Measurements from ENCODE around the gene TOP2B.

The TOP2B gene

GRCh38 chr3:25648925-25649830 is 15.5 kb downstream of the TOP2B start:
- Histone ChIP-seq H3K4me3 (ENCODE audit: low read length, poor library complexity, severe bottlenecking) (no peak overlapping the region), H3K9ac (ENCODE audit: low read depth, low read length, poor library complexity, severe bottlenecking) (no peak overlapping the region), H3K9me3 (ENCODE audit: insufficient read depth, low read depth, low read length) (peaks cover 17% of the 10 kb centered on the region; the same call in 1 of the 2 replicates), H3K79me2 (ENCODE audit: insufficient read depth, low read length) (peaks cover 100% of the 10 kb centered on the region), H3K9me2 (replicated peaks; ENCODE audit: low read depth, low read length) (no peaks in the 10 kb centered on the region), H3K4me2 (ENCODE audit: low read depth, low read length, poor library complexity, severe bottlenecking) (peak overlapping the region; percentile 50), H3K4me1 (ENCODE audit: insufficient read depth, low read length, poor library complexity, severe bottlenecking) (peaks cover 31% of the 10 kb centered on the region), H3K36me3 (ENCODE audit: insufficient read depth, low read length) (peaks cover 33% of the 10 kb centered on the region), H3K27me3 (ENCODE audit: insufficient read depth, low read length, poor library complexity, severe bottlenecking) (no peaks in the 10 kb centered on the region), H3F3A (ENCODE audit: low read depth) (no peaks in the 10 kb centered on the region), H4K20me1 (ENCODE audit: insufficient read depth, low read length, poor library complexity, severe bottlenecking) (peaks cover 96% of the 10 kb centered on the region), H2AFZ (ENCODE audit: low read length) (no peak overlapping the region)
- TF ChIP-seq EZH2phosphoT487 (IDR thresholded peaks at IDR 0.05; ENCODE audit: borderline replicate concordance) (no peak), CTCF (conservative IDR thresholded peaks at IDR 0.05; ENCODE audit: low read length) (no peak)

- no peak for TF ChIP-seq EZH2phosphoT487 (IDR thresholded peaks at IDR 0.05; ENCODE audit: borderline replicate concordance)
- TF ChIP-seq CTCF (conservative IDR thresholded peaks at IDR 0.05; ENCODE audit: low read length): peak; percentile 98
- H3K36me3 ChIP-seq (ENCODE audit: insufficient read depth, low read length): peaks cover 42% of the 10 kb centered on the region
- no peaks in the 10 kb centered on the region for H3F3A ChIP-seq (ENCODE audit: low read depth)
- peak overlapping the region; percentile 50 for H3K4me2 ChIP-seq (ENCODE audit: low read depth, low read length, poor library complexity, severe bottlenecking)
- H2AFZ ChIP-seq (ENCODE audit: low read length): no peak overlapping the region
- peaks cover 96% of the 10 kb centered on the region for H4K20me1 ChIP-seq (ENCODE audit: insufficient read depth, low read length, poor library complexity, severe bottlenecking)
- peak overlapping the region; percentile 7 for H3K4me3 ChIP-seq (ENCODE audit: low read length, poor library complexity, severe bottlenecking)
- H3K27me3 ChIP-seq (ENCODE audit: insufficient read depth, low read length, poor library complexity, severe bottlenecking): no peaks in the 10 kb centered on the region
- peaks cover 23% of the 10 kb centered on the region for H3K4me1 ChIP-seq (ENCODE audit: insufficient read depth, low read length, poor library complexity, severe bottlenecking)
- H3K9me3 ChIP-seq (ENCODE audit: insufficient read depth, low read depth, low read length): peaks cover 17% of the 10 kb centered on the region; the same call in 1 of the 2 replicates
- peaks cover 99% of the 10 kb centered on the region for H3K79me2 ChIP-seq (ENCODE audit: insufficient read depth, low read length)
- no peaks in the 10 kb centered on the region for H3K9me2 ChIP-seq (replicated peaks; ENCODE audit: low read depth, low read length)
- no peak overlapping the region for H3K9ac ChIP-seq (ENCODE audit: low read depth, low read length, poor library complexity, severe bottlenecking)
Measured at GRCh38 chr3:25648107-25648535, 16.6 kb downstream of the TOP2B start.

GRCh38 chr3:25635038-25635437 is 29.7 kb downstream of the TOP2B start:
- Histone ChIP-seq H3K27me3 (ENCODE audit: insufficient read depth, low read length, poor library complexity, severe bottlenecking) (no peaks in the 10 kb centered on the region), H3K4me2 (ENCODE audit: low read depth, low read length, poor library complexity, severe bottlenecking) (no peak overlapping the region), H3K79me2 (ENCODE audit: insufficient read depth, low read length) (peaks cover 40% of the 10 kb centered on the region; the same call in 1 of the 2 replicates), H3K36me3 (ENCODE audit: insufficient read depth, low read length) (peaks cover 84% of the 10 kb centered on the region), H3K9ac (ENCODE audit: low read depth, low read length, poor library complexity, severe bottlenecking) (no peak overlapping the region), H4K20me1 (ENCODE audit: insufficient read depth, low read length, poor library complexity, severe bottlenecking) (peaks cover 90% of the 10 kb centered on the region), H3F3A (ENCODE audit: low read depth) (0 out of 2 replicates have a peak, but pooled peaks cover 2% of the 10 kb centered on the region), H2AFZ (ENCODE audit: low read length) (no peak overlapping the region), H3K9me3 (ENCODE audit: insufficient read depth, low read depth, low read length) (no peaks in the 10 kb centered on the region), H3K4me1 (ENCODE audit: insufficient read depth, low read length, poor library complexity, severe bottlenecking) (no peaks in the 10 kb centered on the region), H3K4me3 (ENCODE audit: low read length, poor library complexity, severe bottlenecking) (no peak overlapping the region), H3K9me2 (replicated peaks; ENCODE audit: low read depth, low read length) (no peaks in the 10 kb centered on the region)
- no peak for TF ChIP-seq CTCF (conservative IDR thresholded peaks at IDR 0.05; ENCODE audit: low read length)
- TF ChIP-seq EZH2phosphoT487 (IDR thresholded peaks at IDR 0.05; ENCODE audit: borderline replicate concordance): no peak
